ENCODE results near the gene ZDHHC8. TPM values are rescaled to one million over a fixed set of nuclear protein-coding genes. Genes with fewer than 3 reads are reported as not detected.

Gene ZDHHC8
- polyA plus RNA-seq, 2 of the 4 experiments (the other 2 are of a cell fraction) = 5.3 to 28.1 TPM

DNA sequence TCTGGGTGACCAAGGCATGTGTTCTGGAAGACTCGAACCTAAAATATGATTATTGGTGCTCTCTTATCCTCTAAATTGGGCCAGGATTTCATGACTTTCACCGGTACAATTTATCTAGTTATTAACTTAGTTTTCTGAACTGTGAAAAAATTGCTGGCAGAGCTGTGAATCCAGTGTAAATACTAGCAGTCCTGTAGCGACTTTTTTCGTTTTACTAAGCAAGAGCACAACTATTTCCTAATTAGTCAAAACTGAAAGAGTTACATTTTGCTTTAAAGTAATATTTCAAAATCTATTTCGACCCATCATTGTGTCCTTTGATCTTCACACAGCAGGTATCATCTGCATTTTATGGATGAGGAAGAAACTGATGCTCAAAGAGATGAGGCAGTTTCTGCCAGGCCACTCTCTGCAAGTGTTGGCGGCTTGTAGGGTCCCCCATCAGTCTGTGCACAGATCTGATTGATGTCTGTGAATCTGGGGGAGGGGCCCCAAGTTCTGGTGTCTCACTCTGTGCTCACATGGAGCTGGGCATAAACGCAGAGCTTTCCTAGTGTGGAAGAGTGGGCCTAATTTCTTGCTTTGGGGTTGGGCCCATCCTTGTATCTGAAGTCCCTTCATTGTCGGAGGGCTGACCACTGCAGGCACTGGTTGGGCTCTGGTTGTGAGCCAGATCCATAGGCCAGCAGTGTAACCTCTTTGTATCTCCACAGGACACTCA is 13.1 kb upstream of the ZDHHC8 start:
- DNase-seq (ENCODE audit: low read depth in 1 of 2, low spot score in 1 of 2) = no peak
- CTCF ChIA-PET = no interaction called here
- Histone ChIP-seq H3K27ac (peak overlapping the region; percentile 90 to 100), H3K9me3 (no peaks in the 10 kb centered on the region), H3K4me1 (peaks cover 22% of the 10 kb centered on the region), H3K4me2 (peak overlapping the region; percentile 96), H3K4me3 (peak overlapping the region; percentile 60)
- 16% methylated on average over 8 of the region's 8 CpGs for WGBS (ENCODE audit: missing lambda C conversion rate)
- TF ChIP-seq, protein P1, sequence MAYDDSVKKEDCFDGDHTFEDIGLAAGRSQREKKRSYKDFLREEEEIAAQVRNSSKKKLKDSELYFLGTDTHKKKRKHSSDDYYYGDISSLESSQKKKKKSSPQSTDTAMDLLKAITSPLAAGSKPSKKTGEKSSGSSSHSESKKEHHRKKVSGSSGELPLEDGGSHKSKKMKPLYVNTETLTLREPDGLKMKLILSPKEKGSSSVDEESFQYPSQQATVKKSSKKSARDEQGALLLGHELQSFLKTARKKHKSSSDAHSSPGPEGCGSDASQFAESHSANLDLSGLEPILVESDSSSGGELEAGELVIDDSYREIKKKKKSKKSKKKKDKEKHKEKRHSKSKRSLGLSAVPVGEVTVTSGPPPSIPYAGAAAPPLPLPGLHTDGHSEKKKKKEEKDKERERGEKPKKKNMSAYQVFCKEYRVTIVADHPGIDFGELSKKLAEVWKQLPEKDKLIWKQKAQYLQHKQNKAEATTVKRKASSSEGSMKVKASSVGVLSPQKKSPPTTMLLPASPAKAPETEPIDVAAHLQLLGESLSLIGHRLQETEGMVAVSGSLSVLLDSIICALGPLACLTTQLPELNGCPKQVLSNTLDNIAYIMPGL (CRISPR knock-in tag; IDR thresholded peaks at IDR 0.05; ENCODE audit: borderline replicate concordance) = no peak
- TF ChIP-seq JUN (IDR thresholded peaks at IDR 0.05) (no peak), MYC (IDR thresholded peaks at IDR 0.05; ENCODE audit: borderline replicate concordance, low read length) (no peak), KDM1A (IDR thresholded peaks at IDR 0.05; ENCODE audit: low read depth) (no peak), ESRRA (IDR thresholded peaks at IDR 0.05; ENCODE audit: borderline replicate concordance, low read length) (no peak), MAZ (IDR thresholded peaks at IDR 0.05; ENCODE audit: borderline replicate concordance, low read depth, low read length) (no peak)
- TF ChIP-seq, protein P2, sequence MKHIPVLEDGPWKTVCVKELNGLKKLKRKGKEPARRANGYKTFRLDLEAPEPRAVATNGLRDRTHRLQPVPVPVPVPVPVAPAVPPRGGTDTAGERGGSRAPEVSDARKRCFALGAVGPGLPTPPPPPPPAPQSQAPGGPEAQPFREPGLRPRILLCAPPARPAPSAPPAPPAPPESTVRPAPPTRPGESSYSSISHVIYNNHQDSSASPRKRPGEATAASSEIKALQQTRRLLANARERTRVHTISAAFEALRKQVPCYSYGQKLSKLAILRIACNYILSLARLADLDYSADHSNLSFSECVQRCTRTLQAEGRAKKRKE (CRISPR knock-in tag; IDR thresholded peaks at IDR 0.05; ENCODE audit: low read depth) = no peak
- FAIRE-seq = no peak
- no peak for ATAC-seq
- POLR2A ChIA-PET = no interaction called here

DNA sequence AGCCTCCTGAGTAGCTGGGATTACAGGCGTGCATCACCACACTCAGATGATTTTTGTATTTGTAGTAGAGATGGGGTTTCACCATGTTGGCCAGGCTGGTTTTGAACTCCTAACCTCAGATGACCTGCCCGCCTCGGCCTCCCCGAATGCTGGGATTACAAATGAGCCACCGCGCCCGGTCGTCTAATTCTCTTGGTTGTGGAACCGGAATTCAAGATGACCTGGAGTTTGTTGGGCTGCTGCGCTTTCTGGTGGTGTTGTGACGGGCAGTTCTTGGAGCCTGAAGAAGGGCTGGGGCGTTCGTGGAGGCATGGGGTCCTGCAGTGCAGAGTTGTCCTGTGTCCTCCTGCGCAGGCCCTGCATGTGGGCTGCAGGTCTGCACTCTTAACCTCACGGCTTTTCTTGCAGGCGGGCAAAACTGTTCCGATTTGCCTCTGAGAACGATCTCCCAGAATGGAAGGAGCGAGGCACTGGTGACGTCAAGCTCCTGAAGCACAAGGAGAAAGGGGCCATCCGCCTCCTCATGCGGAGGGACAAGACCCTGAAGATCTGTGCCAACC is 9.7 kb upstream of the ZDHHC8 start:
- CTCF ChIA-PET = interaction anchor here (1.1 to 1.3 kb wide), 2 partner anchors 23 to 34 kb away, joined by 3 read pairs; no protein-coding TSS in a partner anchor
- Histone ChIP-seq H3K27ac (no peak overlapping the region), H3K4me2 (no peak overlapping the region), H3K4me3 (no peak overlapping the region), H3K9me3 (no peaks in the 10 kb centered on the region), H3K4me1 (peaks cover 15% of the 10 kb centered on the region)
- TF ChIP-seq FOXS1 (CRISPR knock-in tag; IDR thresholded peaks at IDR 0.05) (no peak), RARB (CRISPR knock-in tag; IDR thresholded peaks at IDR 0.05) (no peak), ZNF302 (CRISPR knock-in tag; IDR thresholded peaks at IDR 0.05) (no peak), SMC3 (IDR thresholded peaks at IDR 0.05) (no peak), HDAC2 (IDR thresholded peaks at IDR 0.05) (no peak), ZSCAN20 (CRISPR knock-in tag; IDR thresholded peaks at IDR 0.05) (no peak), TP53 (CRISPR knock-in tag; IDR thresholded peaks at IDR 0.05) (no peak)
- TF ChIP-seq, protein P3, sequence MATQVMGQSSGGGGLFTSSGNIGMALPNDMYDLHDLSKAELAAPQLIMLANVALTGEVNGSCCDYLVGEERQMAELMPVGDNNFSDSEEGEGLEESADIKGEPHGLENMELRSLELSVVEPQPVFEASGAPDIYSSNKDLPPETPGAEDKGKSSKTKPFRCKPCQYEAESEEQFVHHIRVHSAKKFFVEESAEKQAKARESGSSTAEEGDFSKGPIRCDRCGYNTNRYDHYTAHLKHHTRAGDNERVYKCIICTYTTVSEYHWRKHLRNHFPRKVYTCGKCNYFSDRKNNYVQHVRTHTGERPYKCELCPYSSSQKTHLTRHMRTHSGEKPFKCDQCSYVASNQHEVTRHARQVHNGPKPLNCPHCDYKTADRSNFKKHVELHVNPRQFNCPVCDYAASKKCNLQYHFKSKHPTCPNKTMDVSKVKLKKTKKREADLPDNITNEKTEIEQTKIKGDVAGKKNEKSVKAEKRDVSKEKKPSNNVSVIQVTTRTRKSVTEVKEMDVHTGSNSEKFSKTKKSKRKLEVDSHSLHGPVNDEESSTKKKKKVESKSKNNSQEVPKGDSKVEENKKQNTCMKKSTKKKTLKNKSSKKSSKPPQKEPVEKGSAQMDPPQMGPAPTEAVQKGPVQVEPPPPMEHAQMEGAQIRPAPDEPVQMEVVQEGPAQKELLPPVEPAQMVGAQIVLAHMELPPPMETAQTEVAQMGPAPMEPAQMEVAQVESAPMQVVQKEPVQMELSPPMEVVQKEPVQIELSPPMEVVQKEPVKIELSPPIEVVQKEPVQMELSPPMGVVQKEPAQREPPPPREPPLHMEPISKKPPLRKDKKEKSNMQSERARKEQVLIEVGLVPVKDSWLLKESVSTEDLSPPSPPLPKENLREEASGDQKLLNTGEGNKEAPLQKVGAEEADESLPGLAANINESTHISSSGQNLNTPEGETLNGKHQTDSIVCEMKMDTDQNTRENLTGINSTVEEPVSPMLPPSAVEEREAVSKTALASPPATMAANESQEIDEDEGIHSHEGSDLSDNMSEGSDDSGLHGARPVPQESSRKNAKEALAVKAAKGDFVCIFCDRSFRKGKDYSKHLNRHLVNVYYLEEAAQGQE (IDR thresholded peaks at IDR 0.05) = no peak
- POLR2A ChIA-PET = no interaction called here
- 97% methylated on average over 15 of the region's 22 CpGs for WGBS (ENCODE audit: missing lambda C conversion rate)
- FAIRE-seq (no peak), DNase-seq (ENCODE audit: low read depth in 1 of 2, low spot score in 1 of 2) (no peak), ATAC-seq (no peak)

Measured in A549 (cell line).